ENCODE measurements around the gene RIT2.
"Not testable (repeated sequence)": the region's sequence is repeated elsewhere in the genome, so short reads cannot be mapped to it uniquely, and the experiment has no call there.

Gene RIT2

DNA sequence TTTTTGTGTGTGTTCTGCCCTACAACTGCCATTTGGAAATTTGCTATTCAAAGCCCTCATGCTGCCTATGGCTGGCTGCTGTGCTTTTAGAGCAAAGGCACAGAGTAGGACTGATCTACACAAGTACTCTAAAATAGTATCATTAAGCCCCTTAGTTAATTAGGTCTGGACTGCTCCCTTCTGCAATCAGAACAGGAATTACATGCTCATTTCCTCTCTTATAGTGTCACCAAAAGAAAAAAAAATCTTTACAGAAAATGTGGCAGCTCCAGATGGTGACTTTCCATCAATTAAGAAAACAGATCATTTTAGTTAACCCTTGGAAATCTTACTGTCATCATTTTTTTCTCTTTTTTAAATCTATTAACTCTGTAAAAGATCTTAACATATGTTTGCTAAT is 337.5 kb downstream of the RIT2 start:
- H3K4me3 Mint-ChIP-seq = no peak overlapping the region
- H3K27me3 Mint-ChIP-seq = no peaks in the 10 kb centered on the region
- no peak overlapping the region for H3K27ac Mint-ChIP-seq

GRCh38 chr18:42773870-42774269 is 341.6 kb downstream of the RIT2 start:
- Mint-ChIP-seq H3K27me3 (no peaks in the 10 kb centered on the region), H3K36me3 (ENCODE audit: low read depth) (no peaks in the 10 kb centered on the region), H3K4me3 (no peak overlapping the region), H3K4me1 (ENCODE audit: low read depth) (no peaks in the 10 kb centered on the region), H3K27ac (no peak overlapping the region), H3K9me3 (peaks cover 9% of the 10 kb centered on the region)

More for the DNA sequence above, 337.5 kb downstream of the RIT2 start:
- peaks cover 5% of the 10 kb centered on the region for H3K9me3 Mint-ChIP-seq
- H3K36me3 Mint-ChIP-seq (ENCODE audit: low read depth) = no peaks in the 10 kb centered on the region
- H3K4me1 Mint-ChIP-seq (ENCODE audit: low read depth) = no peaks in the 10 kb centered on the region

DNA sequence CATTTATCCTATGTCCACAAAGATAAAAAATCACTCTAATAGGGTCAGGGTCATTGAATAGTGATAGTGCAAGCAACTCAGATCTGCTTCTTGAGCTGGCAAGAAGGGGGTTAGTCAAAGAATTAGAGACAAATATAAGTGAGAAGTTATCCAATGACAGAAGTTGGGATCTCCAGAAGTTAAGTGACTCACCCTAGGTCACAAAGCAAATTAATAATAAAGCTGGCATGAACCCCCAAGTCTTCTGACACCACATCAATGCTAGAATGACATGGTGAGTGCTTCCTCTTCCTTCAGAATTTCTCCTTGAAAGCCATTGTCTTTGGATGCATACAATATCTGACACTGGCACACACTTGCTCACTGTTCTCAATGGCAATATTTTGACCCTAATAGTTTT is 343.5 kb downstream of the RIT2 start:
- no peaks in the 10 kb centered on the region for H3K36me3 Mint-ChIP-seq (ENCODE audit: low read depth)
- no peak overlapping the region for H3K27ac Mint-ChIP-seq
- peaks cover 12% of the 10 kb centered on the region for H3K9me3 Mint-ChIP-seq
- no peak overlapping the region for H3K4me3 Mint-ChIP-seq
- H3K4me1 Mint-ChIP-seq (ENCODE audit: low read depth) = no peaks in the 10 kb centered on the region
- no peaks in the 10 kb centered on the region for H3K27me3 Mint-ChIP-seq

DNA sequence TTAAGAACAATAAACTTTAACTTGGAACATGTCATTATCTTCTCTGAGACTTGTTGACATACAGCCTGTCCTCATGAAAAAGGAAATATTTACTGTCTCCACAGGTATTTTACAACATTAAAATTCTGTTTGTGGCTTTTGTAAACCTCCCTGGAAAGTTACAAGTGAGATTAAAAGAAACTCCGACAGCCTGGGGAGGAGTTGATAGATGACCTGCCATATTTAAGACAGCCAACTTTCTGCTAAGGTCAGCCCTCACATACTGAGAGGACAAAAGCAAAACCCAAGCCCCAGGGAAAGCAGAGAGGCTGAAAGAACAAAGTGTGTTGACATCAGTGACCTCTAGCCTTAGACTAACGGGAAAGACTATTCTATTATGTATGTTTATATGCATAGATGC is 350.2 kb downstream of the RIT2 start:
- H3K27me3 Mint-ChIP-seq = no peaks in the 10 kb centered on the region
- H3K4me3 Mint-ChIP-seq = no peak overlapping the region
- H3K36me3 Mint-ChIP-seq (ENCODE audit: low read depth) = no peaks in the 10 kb centered on the region
- H3K4me1 Mint-ChIP-seq (ENCODE audit: low read depth) = no peaks in the 10 kb centered on the region
- H3K27ac Mint-ChIP-seq = no peak overlapping the region
- H3K9me3 Mint-ChIP-seq = peaks cover 6% of the 10 kb centered on the region

DNA sequence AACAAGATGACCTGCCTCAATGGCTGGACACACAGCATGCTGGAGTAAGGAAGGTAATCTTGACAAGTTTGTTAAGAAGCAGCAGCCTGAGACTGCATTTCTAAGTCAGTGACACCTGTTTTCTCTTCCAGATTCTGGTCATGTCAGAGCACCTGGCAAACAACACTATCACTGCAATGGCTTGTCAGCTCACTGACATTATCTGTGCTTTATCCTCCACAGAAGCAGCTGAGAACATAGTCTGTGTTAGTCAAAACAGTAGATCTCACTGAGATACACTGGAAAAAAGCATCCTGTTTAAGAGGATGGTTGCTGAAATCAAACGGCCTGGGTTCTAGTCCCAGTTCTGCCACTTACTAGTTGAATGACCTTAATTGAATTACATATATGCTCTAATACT is 355.2 kb downstream of the RIT2 start:
- H3K27me3 Mint-ChIP-seq = no peaks in the 10 kb centered on the region
- H3K27ac Mint-ChIP-seq = no peak overlapping the region
- H3K36me3 Mint-ChIP-seq (ENCODE audit: low read depth) = no peaks in the 10 kb centered on the region
- peaks cover 10% of the 10 kb centered on the region for H3K9me3 Mint-ChIP-seq
- no peak overlapping the region for H3K4me3 Mint-ChIP-seq
- no peaks in the 10 kb centered on the region for H3K4me1 Mint-ChIP-seq (ENCODE audit: low read depth)

DNA sequence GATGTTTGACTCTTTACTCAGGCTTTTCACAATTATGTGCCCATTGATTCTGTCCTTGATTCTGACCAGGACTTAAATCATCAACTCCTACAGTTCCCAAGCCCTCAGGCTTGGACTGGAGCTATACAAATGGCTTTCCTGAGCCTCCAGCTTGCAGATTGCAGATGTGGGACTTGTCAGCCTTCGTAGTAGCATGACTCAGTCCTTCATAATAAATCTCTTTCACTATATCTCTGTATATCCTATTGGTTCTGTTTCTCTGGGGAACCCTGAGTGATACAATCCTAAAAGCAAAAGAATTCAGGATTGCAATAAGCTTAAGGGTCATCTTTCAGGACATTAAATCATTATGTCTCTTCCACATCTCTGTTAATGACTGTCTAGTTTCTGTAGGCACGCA is 356.6 kb downstream of the RIT2 start:
- H3K27ac Mint-ChIP-seq = no peak overlapping the region
- no peak overlapping the region for H3K4me3 Mint-ChIP-seq
- H3K36me3 Mint-ChIP-seq (ENCODE audit: low read depth) = no peaks in the 10 kb centered on the region
- H3K27me3 Mint-ChIP-seq = no peaks in the 10 kb centered on the region
- H3K4me1 Mint-ChIP-seq (ENCODE audit: low read depth) = no peaks in the 10 kb centered on the region
- H3K9me3 Mint-ChIP-seq = peaks cover 12% of the 10 kb centered on the region

- Mint-ChIP-seq H3K27ac (no peak overlapping the region), H3K27me3 (no peaks in the 10 kb centered on the region), H3K4me3 (no peak overlapping the region), H3K4me1 (ENCODE audit: low read depth) (no peaks in the 10 kb centered on the region), H3K36me3 (ENCODE audit: low read depth) (no peaks in the 10 kb centered on the region), H3K9me3 (peaks cover 12% of the 10 kb centered on the region)
These were observed 359.3 kb downstream of the RIT2 start for GRCh38 chr18:42756214-42756613.

DNA sequence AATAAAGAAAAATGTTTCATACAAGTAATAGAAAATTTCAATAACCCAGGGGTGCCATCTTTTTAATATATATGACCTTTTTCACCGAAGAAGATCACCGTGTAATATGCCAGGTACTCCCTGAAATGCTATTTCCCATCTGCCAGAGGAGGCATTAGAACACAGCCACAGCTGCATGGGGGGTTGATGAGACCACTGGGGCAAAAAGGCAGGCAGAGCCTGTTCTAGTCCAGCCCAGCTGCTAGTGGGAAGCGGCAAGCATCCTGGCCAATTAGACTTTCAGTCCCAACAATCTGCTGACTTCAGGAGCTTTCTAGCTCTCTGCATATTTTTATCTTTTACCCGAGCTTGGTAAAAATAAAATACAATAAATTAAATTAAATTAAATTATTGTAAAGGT is 362.6 kb downstream of the RIT2 start:
- Mint-ChIP-seq H3K27me3 (no peaks in the 10 kb centered on the region), H3K36me3 (ENCODE audit: low read depth) (no peaks in the 10 kb centered on the region), H3K4me3 (no peak overlapping the region), H3K27ac (no peak overlapping the region), H3K9me3 (peaks cover 8% of the 10 kb centered on the region), H3K4me1 (ENCODE audit: low read depth) (no peaks in the 10 kb centered on the region)

GRCh38 chr18:42746794-42747193 is 368.7 kb downstream of the RIT2 start:
- no peaks in the 10 kb centered on the region for H3K27me3 Mint-ChIP-seq
- no peak overlapping the region for H3K27ac Mint-ChIP-seq
- no peak overlapping the region for H3K4me3 Mint-ChIP-seq
- no peaks in the 10 kb centered on the region for H3K4me1 Mint-ChIP-seq (ENCODE audit: low read depth)
- H3K36me3 Mint-ChIP-seq (ENCODE audit: low read depth) = no peaks in the 10 kb centered on the region
- H3K9me3 Mint-ChIP-seq = peaks cover 3% of the 10 kb centered on the region

- no peaks in the 10 kb centered on the region for H3K36me3 Mint-ChIP-seq (ENCODE audit: low read depth)
- H3K27me3 Mint-ChIP-seq = no peaks in the 10 kb centered on the region
- H3K4me3 Mint-ChIP-seq = no peak overlapping the region
- peaks cover 3% of the 10 kb centered on the region for H3K9me3 Mint-ChIP-seq
- H3K4me1 Mint-ChIP-seq (ENCODE audit: low read depth) = no peaks in the 10 kb centered on the region
- no peak overlapping the region for H3K27ac Mint-ChIP-seq
These were observed 369.6 kb downstream of the RIT2 start for GRCh38 chr18:42745931-42746330.

GRCh38 chr18:42745171-42745570 is 370.3 kb downstream of the RIT2 start:
- no peaks in the 10 kb centered on the region for H3K36me3 Mint-ChIP-seq (ENCODE audit: low read depth)
- H3K27ac Mint-ChIP-seq = no peak overlapping the region
- no peak overlapping the region for H3K4me3 Mint-ChIP-seq
- H3K27me3 Mint-ChIP-seq = no peaks in the 10 kb centered on the region
- no peaks in the 10 kb centered on the region for H3K4me1 Mint-ChIP-seq (ENCODE audit: low read depth)
- peaks cover 3% of the 10 kb centered on the region for H3K9me3 Mint-ChIP-seq

- no peak overlapping the region for H3K27ac Mint-ChIP-seq
- no peaks in the 10 kb centered on the region for H3K4me1 Mint-ChIP-seq (ENCODE audit: low read depth)
- H3K27me3 Mint-ChIP-seq = no peaks in the 10 kb centered on the region
- H3K36me3 Mint-ChIP-seq (ENCODE audit: low read depth) = no peaks in the 10 kb centered on the region
- no peak overlapping the region for H3K4me3 Mint-ChIP-seq
- H3K9me3 Mint-ChIP-seq = peaks cover 3% of the 10 kb centered on the region
These were observed 371.9 kb downstream of the RIT2 start for GRCh38 chr18:42743373-42744138.

DNA sequence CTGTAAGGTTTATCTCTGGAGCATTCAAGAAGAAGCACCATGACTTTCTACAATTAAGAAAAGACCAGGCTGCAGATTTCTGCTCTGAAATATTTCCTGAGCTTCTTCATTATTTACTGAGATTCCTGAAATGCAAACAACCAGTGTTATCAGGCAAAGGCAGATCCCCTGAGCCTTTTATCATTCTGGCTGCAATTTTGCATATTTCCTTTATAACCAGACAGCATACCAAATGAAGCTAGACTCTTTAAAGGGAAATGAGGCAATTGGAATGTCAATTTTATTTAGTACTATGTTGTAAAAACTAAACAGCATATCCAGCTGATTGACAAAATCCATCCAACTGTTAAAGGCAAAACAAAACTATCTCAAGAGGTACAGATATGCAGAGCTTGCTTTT is 372.5 kb downstream of the RIT2 start:
- Mint-ChIP-seq H3K27me3 (no peaks in the 10 kb centered on the region), H3K27ac (no peak overlapping the region), H3K4me1 (ENCODE audit: low read depth) (no peaks in the 10 kb centered on the region), H3K4me3 (no peak overlapping the region), H3K9me3 (peaks cover 3% of the 10 kb centered on the region), H3K36me3 (ENCODE audit: low read depth) (no peaks in the 10 kb centered on the region)

DNA sequence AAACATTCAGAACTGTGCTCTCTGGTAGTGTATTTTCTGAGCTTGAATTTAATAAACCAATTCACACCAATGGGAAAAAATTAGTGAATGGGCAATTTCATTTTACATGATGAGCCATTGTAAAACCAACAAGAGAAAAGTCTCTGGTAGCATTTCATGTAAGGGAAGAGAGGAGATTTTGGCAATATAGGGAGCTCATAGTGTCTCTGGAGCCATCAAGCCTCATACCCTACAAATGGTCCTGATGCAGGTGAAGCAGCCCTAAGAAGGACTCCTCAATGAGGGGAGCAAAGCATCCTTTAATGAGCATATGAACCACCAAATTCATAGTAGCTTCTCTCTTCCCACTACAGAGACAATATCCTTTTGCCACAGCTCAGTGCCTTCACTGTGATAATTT is 373.0 kb downstream of the RIT2 start:
- no peaks in the 10 kb centered on the region for H3K36me3 Mint-ChIP-seq (ENCODE audit: low read depth)
- H3K27me3 Mint-ChIP-seq = no peaks in the 10 kb centered on the region
- H3K9me3 Mint-ChIP-seq = peaks cover 3% of the 10 kb centered on the region
- no peak overlapping the region for H3K27ac Mint-ChIP-seq
- no peak overlapping the region for H3K4me3 Mint-ChIP-seq
- no peaks in the 10 kb centered on the region for H3K4me1 Mint-ChIP-seq (ENCODE audit: low read depth)

DNA sequence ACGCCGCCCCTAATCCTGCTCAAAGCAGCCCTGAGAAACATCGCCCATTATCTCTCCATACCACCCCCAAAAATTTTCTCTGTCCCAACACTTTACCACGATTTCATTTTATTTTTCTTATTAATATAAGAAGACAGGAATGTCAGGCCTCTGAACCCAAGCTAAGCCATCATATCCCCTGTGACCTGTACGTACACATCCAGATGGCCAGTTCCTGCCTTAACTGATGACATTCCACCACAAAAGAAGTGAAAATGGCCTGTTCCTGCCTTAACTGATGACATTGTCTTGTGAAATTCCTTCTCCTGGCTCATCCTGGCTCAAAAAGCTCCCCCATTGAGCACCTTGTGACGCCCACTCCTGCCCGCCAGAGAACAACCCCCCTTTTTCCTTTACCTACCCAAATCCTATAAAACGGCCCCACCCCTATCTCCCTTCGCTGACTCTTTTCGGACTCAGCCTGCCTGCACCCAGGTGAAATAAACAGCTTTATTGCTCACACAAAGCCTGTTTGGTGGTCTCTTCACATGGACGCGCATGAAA is 373.6 kb downstream of the RIT2 start:
- H3K27me3 Mint-ChIP-seq; H3K4me3 Mint-ChIP-seq; H3K27ac Mint-ChIP-seq; H3K36me3 Mint-ChIP-seq (ENCODE audit: low read depth); H3K4me1 Mint-ChIP-seq (ENCODE audit: low read depth); H3K9me3 Mint-ChIP-seq: not testable (repeated sequence)

- H3K9me3 Mint-ChIP-seq; H3K4me1 Mint-ChIP-seq (ENCODE audit: low read depth); H3K27ac Mint-ChIP-seq; H3K36me3 Mint-ChIP-seq (ENCODE audit: low read depth); H3K27me3 Mint-ChIP-seq; H3K4me3 Mint-ChIP-seq: not testable (repeated sequence)
These were observed 374.2 kb downstream of the RIT2 start for GRCh38 chr18:42741299-42741698.

All from stimulated activated naive CD8-positive, alpha-beta T cell treated with anti-CD3 and anti-CD28 coated beads, Interleukin-15, Interleukin-2, amounts not matched to agents 100 ng/mL and 50 ng/mL, for 24 hours (primary cell).